HG02943 (cell line): ENCODE measurements around the gene EPYC.

Experiments
- ATAC-seq: cut with Tn5 transposase; IDR thresholded peaks from one replicate; pipeline ENCODE4 v1.9.1; 2021; ENCODE audit warnings: mild to moderate bottlenecking, low read depth, moderate library complexity; ENCODE audit not compliant: unreplicated experiment

EPYC gene

DNA sequence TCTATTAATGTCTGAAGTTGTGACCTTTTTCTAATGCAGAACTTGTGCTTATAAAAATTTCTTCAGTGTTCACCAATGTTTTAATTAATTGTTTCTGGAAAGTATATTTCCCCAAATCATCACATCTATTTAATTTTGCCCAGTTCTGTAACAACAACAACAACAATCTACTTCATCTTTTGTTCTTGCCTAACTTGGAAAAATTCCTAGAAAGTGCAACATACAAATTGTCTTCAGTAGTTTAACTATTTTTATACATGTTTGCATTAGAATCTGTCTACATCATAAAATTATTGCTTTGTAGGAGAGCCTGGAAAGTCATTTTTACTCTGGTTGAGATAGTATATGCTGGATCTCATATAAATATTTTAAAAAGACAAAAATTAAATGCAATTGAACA lies 88.3 kb downstream of the EPYC start:
- ATAC-seq, result no peak

DNA sequence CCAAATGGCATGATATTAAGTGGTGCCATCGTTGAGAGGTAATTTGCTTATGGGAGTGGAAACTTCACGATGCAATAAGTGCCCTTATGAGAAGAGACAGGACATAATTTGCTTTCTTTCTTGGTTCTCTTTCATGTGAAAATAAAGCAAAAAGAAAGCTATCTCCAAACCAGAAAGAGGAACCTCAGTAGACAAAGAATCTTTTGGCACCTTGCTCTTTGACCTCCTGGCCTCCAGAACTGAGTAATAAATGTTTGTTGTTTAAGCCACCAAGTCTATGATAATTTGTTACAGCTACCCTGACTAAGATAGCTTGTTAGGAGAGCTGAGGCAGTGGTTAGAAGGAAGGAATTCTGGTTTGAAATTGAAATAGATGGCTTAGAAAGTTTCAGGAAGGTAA lies 89.4 kb downstream of the EPYC start:
- ATAC-seq, result no peak
